ENCODE measurements around the gene FAM153A. TPM values are rescaled to one million over a fixed set of nuclear protein-coding genes. Genes with fewer than 3 reads are reported as not detected.

FAM153A gene
- total RNA-seq = 10 to 100 TPM; 40.4 to 42.8 TPM

DNA sequence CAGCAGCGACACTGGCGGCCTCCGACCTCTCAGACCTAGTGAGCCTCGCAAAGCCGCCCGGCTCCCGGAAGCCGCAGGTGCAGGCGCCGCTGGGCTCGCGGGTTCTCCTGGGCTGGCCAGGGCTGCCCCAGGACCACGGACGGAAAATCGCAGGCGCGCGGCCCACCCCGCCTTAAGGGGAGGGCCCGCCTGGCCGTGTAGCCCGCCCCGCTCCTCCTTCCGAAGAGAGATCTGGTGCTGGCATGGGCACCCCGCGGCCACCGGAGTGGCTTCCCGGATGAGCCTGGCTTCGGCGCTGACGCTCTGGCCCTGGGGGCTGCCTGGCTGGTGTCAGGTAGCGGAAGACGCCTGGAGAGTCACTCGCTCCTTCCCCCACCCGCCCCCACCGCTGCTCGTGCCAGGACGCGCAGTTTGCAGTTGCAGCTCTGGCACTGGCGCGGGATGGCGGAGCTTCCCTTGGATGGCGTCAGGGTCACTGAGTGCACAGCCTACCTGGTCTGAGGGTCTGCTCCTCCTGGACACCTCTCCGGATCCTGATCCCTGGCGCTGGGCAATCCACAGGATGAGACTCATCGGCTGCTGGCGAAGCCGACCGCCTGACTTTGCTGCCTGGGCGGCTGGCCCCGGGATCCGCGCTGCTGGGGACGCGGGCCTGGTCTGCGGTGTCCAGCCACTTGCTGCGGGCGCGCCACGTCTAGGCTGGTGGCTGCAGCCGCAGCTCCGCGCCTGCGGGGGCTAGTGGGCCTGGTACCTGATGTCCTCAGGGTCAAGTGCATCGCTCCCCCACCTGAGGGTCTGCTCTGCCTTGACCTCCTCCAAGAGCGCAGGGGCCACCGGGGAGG is at the start of gene FAM153A:
TSS of gene FAM153A (minus strand) at position 108 of the 842 bp plus-strand sequence.

Other genes with a start within 250 kb of the FAM153A start
- 100 to 1,000 TPM; 109 to 112 TPM for gene FAM193B, start 228.3 kb downstream of the FAM153A start, total RNA-seq
- 100 to 1,000 TPM; 102 to 109 TPM for gene TMED9, start 190.7 kb downstream of the FAM153A start, total RNA-seq
- gene B4GALT7, start 182.8 kb downstream of the FAM153A start, total RNA-seq = 10 to 100 TPM; 23.5 to 25.2 TPM
- not detected for gene PROP1, start 213.3 kb upstream of the FAM153A start, total RNA-seq

All from activated naive CD4-positive, alpha-beta T cell treated with anti-CD3 and anti-CD28 coated beads, Interleukin-2, amount 10 ng/mL, durations not matched to agents 5 hours and 36 hours (primary cell).